Fibroblast of villous mesenchyme (primary cell): Measurements from ENCODE around the gene ATP13A1. TPM values are rescaled to one million over a fixed set of nuclear protein-coding genes. Genes with fewer than 3 reads are reported as not detected.

Experiments
- DNase-seq: peaks from one replicate; pipeline ENCODE4 v3.0.0-alpha.2; 2010; ENCODE audit warnings: low read depth
- H3K4me3 ChIP-seq: 2 replicates; pipeline ENCODE4 v1.5.1; 2011; ENCODE audit warnings: low read depth, mild to moderate bottlenecking, low read length
- CTCF ChIP-seq: IDR thresholded peaks from 2 replicates; pipeline ENCODE4 v1.5.1; 2012; ENCODE audit warnings: low read depth, mild to moderate bottlenecking, low read length; ENCODE audit not compliant: insufficient read depth
- total RNA-seq: library from RNA; depleted of rRNA; stranded (reverse); fragments of >200 nt; gene quantifications from 2 replicates; pipeline ENCODE4 v1.2.3, GENCODE V29; 2012

Gene ATP13A1
- total RNA-seq, 1 donor = 44.9 TPM

DNA sequence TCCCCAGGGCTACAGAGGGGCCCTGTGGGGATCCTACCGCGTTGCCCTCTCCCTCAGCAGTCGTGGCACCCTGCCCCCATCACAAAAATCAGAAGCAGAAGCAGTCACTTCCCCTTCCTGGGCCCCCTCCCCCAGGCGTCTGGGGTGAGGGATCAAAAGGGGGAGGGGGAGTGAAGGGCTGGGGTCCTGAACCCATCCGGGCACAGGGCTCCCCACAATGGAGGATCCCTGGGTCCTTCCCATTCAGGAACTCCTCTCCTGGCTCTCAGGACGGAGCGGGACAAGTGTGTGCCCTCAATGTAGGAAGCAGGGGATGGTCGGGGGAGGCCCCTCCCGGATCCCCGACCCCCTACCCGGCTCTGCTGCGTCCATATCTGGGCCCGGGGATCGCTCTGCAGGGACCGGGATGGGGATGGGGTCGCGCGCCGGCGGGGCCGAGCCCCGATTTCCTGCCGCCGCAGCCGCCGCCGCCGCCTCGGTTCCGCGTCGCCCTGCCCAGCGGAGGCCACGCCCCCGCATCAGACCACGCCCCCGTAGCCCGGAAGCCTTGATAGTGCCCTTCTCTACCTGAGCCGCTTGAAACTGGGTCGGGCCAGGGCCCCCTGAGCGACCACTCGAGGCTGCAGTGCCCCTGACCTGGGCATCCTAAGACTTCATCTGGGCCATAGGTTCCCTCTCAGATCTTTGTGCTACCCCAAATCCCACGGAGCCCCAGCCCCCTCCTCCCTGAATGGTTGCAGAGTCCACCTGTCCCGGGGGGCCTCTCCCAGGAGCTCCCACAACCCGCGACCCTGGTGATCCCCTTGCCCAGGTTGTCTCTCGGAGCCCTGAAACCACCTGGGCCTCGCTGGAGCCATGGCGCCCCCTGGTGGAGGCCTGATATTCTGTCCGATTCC, 20.1 kb downstream of the ATP13A1 start, which contains the start of gene GMIP:
GMIP (minus strand) TSS at position 500 of the 896 bp plus-strand sequence; CDS start at position 372, 128 bp downstream.
- peak within 1 kb of the TSS; percentile 82 for H3K4me3 ChIP-seq
- TF ChIP-seq CTCF = peak; percentile 82
- peak; percentile 39 for DNase-seq

- DNase-seq = peak; percentile 13
- peak overlapping the region; percentile 82 for H3K4me3 ChIP-seq
- no peak for TF ChIP-seq CTCF
Measured at GRCh38 chr19:19642506-19643157, 20.8 kb downstream of the ATP13A1 start.

- no peak for DNase-seq
- TF ChIP-seq CTCF = no peak
- no peak overlapping the region for H3K4me3 ChIP-seq
Measured at GRCh38 chr19:19637523-19638251, 25.8 kb downstream of the ATP13A1 start.

- no peak overlapping the region for H3K4me3 ChIP-seq
- TF ChIP-seq CTCF = no peak
- no peak for DNase-seq
Measured at GRCh38 chr19:19637186-19637522, 26.3 kb downstream of the ATP13A1 start.

GRCh38 chr19:19636573-19637185, 26.8 kb downstream of the ATP13A1 start:
- TF ChIP-seq CTCF = no peak
- no peak for DNase-seq
- no peak overlapping the region for H3K4me3 ChIP-seq

- TF ChIP-seq CTCF = no peak
- no peak overlapping the region for H3K4me3 ChIP-seq
- no peak for DNase-seq
Measured at GRCh38 chr19:19635313-19635702, 28.2 kb downstream of the ATP13A1 start.
